HG02884 (cell line): ENCODE measurements around the gene NCOR1.
"Not testable (repeated sequence)": the region's sequence is repeated elsewhere in the genome, so short reads cannot be mapped to it uniquely, and the experiment has no call there.

Source experiments
- ATAC-seq: cut with Tn5 transposase; IDR thresholded peaks from one replicate; pipeline ENCODE4 v1.9.1; 2021; ENCODE audit warnings: mild to moderate bottlenecking, moderate library complexity; ENCODE audit not compliant: unreplicated experiment

NCOR1 gene

GRCh38 chr17:16101440-16101839 is 113.9 kb downstream of the NCOR1 start:
- no peak for ATAC-seq

GRCh38 chr17:16100737-16101400 is 114.5 kb downstream of the NCOR1 start:
- ATAC-seq: no peak

- ATAC-seq: no peak
Measured at GRCh38 chr17:16091773-16092172, 123.6 kb downstream of the NCOR1 start.

- no peak for ATAC-seq
Measured at GRCh38 chr17:16086957-16087356, 128.4 kb downstream of the NCOR1 start.

- ATAC-seq: no peak
Measured at GRCh38 chr17:16085066-16085699, 130.2 kb downstream of the NCOR1 start.

- no peak for ATAC-seq
Measured at GRCh38 chr17:16083223-16083622, 132.1 kb downstream of the NCOR1 start.

- no peak for ATAC-seq
Measured at GRCh38 chr17:16081507-16082087, 133.7 kb downstream of the NCOR1 start.

GRCh38 chr17:16080366-16080765 is 135.0 kb downstream of the NCOR1 start:
- no peak for ATAC-seq

GRCh38 chr17:16075949-16076348 is 139.4 kb downstream of the NCOR1 start:
- ATAC-seq: no peak

GRCh38 chr17:16074423-16074822 is 140.9 kb downstream of the NCOR1 start:
- no peak for ATAC-seq

- no peak for ATAC-seq
Measured at GRCh38 chr17:16073845-16074244, 141.5 kb downstream of the NCOR1 start.

GRCh38 chr17:16072031-16072430 is 143.3 kb downstream of the NCOR1 start:
- no peak for ATAC-seq

GRCh38 chr17:16068323-16068722 is 147.0 kb downstream of the NCOR1 start:
- ATAC-seq: no peak

GRCh38 chr17:16066125-16066524 is 149.2 kb downstream of the NCOR1 start:
- ATAC-seq: no peak

GRCh38 chr17:16061631-16062030 is 153.7 kb downstream of the NCOR1 start:
- no peak for ATAC-seq

GRCh38 chr17:16055139-16055538 is 160.2 kb downstream of the NCOR1 start:
- not testable (repeated sequence) for ATAC-seq

- ATAC-seq: no peak
Measured at GRCh38 chr17:16052486-16052885, 162.8 kb downstream of the NCOR1 start.

- no peak for ATAC-seq
Measured at GRCh38 chr17:16050844-16051243, 164.5 kb downstream of the NCOR1 start.

- no peak for ATAC-seq
Measured at GRCh38 chr17:16048811-16049449, 166.4 kb downstream of the NCOR1 start.

GRCh38 chr17:16046966-16047365 is 168.4 kb downstream of the NCOR1 start:
- ATAC-seq: no peak

GRCh38 chr17:16044487-16044886 is 170.8 kb downstream of the NCOR1 start:
- no peak for ATAC-seq

GRCh38 chr17:16040710-16041251 is 174.6 kb downstream of the NCOR1 start:
- ATAC-seq: no peak
